ENCODE data around the gene UBASH3B.
A peak's percentile ranks its signal among the peaks of the same experiment; 100 is the strongest.

UBASH3B gene

GRCh38 chr11:122737951-122738693 lies 82.6 kb downstream of the UBASH3B start:
- DNase-seq = no peak

GRCh38 chr11:122741613-122742300 lies 86.2 kb downstream of the UBASH3B start:
- no peak for DNase-seq

- DNase-seq = no peak
Measured at GRCh38 chr11:122742301-122743018, 86.9 kb downstream of the UBASH3B start.

GRCh38 chr11:122743097-122743741 lies 87.7 kb downstream of the UBASH3B start:
- DNase-seq = no peak

GRCh38 chr11:122743949-122744348 lies 88.4 kb downstream of the UBASH3B start:
- DNase-seq = no peak

GRCh38 chr11:122744357-122744756 lies 88.8 kb downstream of the UBASH3B start:
- DNase-seq = no peak

GRCh38 chr11:122745111-122745510 lies 89.6 kb downstream of the UBASH3B start:
- no peak for DNase-seq

- no peak for DNase-seq
Measured at GRCh38 chr11:122746050-122746478, 90.5 kb downstream of the UBASH3B start.

- DNase-seq = no peak
Measured at GRCh38 chr11:122746611-122747244, 91.2 kb downstream of the UBASH3B start.

- DNase-seq = no peak
Measured at GRCh38 chr11:122747351-122747781, 91.8 kb downstream of the UBASH3B start.

GRCh38 chr11:122749005-122749687 lies 93.6 kb downstream of the UBASH3B start:
- DNase-seq = no peak

GRCh38 chr11:122750049-122750448 lies 94.5 kb downstream of the UBASH3B start:
- no peak for DNase-seq

GRCh38 chr11:122751292-122752070 lies 96.0 kb downstream of the UBASH3B start:
- no peak for DNase-seq

GRCh38 chr11:122754028-122754427 lies 98.5 kb downstream of the UBASH3B start:
- no peak for DNase-seq

- DNase-seq = peak; percentile 14
Measured at GRCh38 chr11:122754553-122755322, 99.2 kb downstream of the UBASH3B start.

GRCh38 chr11:122755409-122755808 lies 99.9 kb downstream of the UBASH3B start:
- no peak for DNase-seq

- no peak for DNase-seq
Measured at GRCh38 chr11:122755941-122756340, 100.4 kb downstream of the UBASH3B start.

- DNase-seq = no peak
Measured at GRCh38 chr11:122756417-122756816, 100.9 kb downstream of the UBASH3B start.

GRCh38 chr11:122757201-122757600 lies 101.7 kb downstream of the UBASH3B start:
- no peak for DNase-seq

- DNase-seq = peak; percentile 0
Measured at GRCh38 chr11:122758339-122758738, 102.8 kb downstream of the UBASH3B start.

Data from NCI-H82 (cell line).